Measurements from ENCODE around the gene SDK1.

- TF ChIP-seq, protein P1, sequence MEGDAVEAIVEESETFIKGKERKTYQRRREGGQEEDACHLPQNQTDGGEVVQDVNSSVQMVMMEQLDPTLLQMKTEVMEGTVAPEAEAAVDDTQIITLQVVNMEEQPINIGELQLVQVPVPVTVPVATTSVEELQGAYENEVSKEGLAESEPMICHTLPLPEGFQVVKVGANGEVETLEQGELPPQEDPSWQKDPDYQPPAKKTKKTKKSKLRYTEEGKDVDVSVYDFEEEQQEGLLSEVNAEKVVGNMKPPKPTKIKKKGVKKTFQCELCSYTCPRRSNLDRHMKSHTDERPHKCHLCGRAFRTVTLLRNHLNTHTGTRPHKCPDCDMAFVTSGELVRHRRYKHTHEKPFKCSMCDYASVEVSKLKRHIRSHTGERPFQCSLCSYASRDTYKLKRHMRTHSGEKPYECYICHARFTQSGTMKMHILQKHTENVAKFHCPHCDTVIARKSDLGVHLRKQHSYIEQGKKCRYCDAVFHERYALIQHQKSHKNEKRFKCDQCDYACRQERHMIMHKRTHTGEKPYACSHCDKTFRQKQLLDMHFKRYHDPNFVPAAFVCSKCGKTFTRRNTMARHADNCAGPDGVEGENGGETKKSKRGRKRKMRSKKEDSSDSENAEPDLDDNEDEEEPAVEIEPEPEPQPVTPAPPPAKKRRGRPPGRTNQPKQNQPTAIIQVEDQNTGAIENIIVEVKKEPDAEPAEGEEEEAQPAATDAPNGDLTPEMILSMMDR (IDR thresholded peaks at IDR 0.05), result no peak
- TF ChIP-seq ZMAT4 (CRISPR knock-in tag; IDR thresholded peaks at IDR 0.05) (no peak), STAT6 (CRISPR knock-in tag; conservative IDR thresholded peaks at IDR 0.05; ENCODE audit: low read depth) (no peak), JUN (CRISPR knock-in tag; IDR thresholded peaks at IDR 0.05) (no peak), NR1H2 (CRISPR knock-in tag; IDR thresholded peaks at IDR 0.05) (no peak), SP1 (CRISPR knock-in tag; conservative IDR thresholded peaks at IDR 0.05) (no peak), MAX (CRISPR knock-in tag; IDR thresholded peaks at IDR 0.05) (no peak), ZNF396 (CRISPR knock-in tag; IDR thresholded peaks at IDR 0.05; ENCODE audit: borderline replicate concordance) (no peak), GABPB1 (CRISPR knock-in tag; IDR thresholded peaks at IDR 0.05) (no peak)
- TF ChIP-seq, protein P2, sequence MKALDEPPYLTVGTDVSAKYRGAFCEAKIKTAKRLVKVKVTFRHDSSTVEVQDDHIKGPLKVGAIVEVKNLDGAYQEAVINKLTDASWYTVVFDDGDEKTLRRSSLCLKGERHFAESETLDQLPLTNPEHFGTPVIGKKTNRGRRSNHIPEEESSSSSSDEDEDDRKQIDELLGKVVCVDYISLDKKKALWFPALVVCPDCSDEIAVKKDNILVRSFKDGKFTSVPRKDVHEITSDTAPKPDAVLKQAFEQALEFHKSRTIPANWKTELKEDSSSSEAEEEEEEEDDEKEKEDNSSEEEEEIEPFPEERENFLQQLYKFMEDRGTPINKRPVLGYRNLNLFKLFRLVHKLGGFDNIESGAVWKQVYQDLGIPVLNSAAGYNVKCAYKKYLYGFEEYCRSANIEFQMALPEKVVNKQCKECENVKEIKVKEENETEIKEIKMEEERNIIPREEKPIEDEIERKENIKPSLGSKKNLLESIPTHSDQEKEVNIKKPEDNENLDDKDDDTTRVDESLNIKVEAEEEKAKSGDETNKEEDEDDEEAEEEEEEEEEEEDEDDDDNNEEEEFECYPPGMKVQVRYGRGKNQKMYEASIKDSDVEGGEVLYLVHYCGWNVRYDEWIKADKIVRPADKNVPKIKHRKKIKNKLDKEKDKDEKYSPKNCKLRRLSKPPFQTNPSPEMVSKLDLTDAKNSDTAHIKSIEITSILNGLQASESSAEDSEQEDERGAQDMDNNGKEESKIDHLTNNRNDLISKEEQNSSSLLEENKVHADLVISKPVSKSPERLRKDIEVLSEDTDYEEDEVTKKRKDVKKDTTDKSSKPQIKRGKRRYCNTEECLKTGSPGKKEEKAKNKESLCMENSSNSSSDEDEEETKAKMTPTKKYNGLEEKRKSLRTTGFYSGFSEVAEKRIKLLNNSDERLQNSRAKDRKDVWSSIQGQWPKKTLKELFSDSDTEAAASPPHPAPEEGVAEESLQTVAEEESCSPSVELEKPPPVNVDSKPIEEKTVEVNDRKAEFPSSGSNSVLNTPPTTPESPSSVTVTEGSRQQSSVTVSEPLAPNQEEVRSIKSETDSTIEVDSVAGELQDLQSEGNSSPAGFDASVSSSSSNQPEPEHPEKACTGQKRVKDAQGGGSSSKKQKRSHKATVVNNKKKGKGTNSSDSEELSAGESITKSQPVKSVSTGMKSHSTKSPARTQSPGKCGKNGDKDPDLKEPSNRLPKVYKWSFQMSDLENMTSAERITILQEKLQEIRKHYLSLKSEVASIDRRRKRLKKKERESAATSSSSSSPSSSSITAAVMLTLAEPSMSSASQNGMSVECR (CRISPR knock-in tag; IDR thresholded peaks at IDR 0.05; ENCODE audit: borderline replicate concordance), result no peak
- TF ChIP-seq, protein P3, sequence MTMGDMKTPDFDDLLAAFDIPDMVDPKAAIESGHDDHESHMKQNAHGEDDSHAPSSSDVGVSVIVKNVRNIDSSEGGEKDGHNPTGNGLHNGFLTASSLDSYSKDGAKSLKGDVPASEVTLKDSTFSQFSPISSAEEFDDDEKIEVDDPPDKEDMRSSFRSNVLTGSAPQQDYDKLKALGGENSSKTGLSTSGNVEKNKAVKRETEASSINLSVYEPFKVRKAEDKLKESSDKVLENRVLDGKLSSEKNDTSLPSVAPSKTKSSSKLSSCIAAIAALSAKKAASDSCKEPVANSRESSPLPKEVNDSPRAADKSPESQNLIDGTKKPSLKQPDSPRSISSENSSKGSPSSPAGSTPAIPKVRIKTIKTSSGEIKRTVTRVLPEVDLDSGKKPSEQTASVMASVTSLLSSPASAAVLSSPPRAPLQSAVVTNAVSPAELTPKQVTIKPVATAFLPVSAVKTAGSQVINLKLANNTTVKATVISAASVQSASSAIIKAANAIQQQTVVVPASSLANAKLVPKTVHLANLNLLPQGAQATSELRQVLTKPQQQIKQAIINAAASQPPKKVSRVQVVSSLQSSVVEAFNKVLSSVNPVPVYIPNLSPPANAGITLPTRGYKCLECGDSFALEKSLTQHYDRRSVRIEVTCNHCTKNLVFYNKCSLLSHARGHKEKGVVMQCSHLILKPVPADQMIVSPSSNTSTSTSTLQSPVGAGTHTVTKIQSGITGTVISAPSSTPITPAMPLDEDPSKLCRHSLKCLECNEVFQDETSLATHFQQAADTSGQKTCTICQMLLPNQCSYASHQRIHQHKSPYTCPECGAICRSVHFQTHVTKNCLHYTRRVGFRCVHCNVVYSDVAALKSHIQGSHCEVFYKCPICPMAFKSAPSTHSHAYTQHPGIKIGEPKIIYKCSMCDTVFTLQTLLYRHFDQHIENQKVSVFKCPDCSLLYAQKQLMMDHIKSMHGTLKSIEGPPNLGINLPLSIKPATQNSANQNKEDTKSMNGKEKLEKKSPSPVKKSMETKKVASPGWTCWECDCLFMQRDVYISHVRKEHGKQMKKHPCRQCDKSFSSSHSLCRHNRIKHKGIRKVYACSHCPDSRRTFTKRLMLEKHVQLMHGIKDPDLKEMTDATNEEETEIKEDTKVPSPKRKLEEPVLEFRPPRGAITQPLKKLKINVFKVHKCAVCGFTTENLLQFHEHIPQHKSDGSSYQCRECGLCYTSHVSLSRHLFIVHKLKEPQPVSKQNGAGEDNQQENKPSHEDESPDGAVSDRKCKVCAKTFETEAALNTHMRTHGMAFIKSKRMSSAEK (CRISPR knock-in tag; IDR thresholded peaks at IDR 0.05; ENCODE audit: borderline replicate concordance), result no peak
Measured at GRCh38 chr7:3425087-3425486, 124.0 kb downstream of the SDK1 start.

All from WTC11 (cell line).